HepG2 (cell line): Measurements from ENCODE around the gene PPP1R7. TPM values are rescaled to one million over a fixed set of nuclear protein-coding genes. Genes with fewer than 3 reads are reported as not detected.

ENCODE experiments used
- BHLHE40 ChIP-seq: IDR thresholded peaks from 2 replicates; pipeline ENCODE4 v1.6.1; 2011; ENCODE audit warnings: low read length, improper control_type of control experiment
- CTCF ChIP-seq: sonication (generic); formaldehyde crosslinking; IDR thresholded peaks from 2 replicates; pipeline ENCODE4 v1.5.0; 2020; ENCODE audit warnings: mild to moderate bottlenecking, missing genetic modification reagents, moderate library complexity
- FLYWCH1 ChIP-seq: sonication (generic); formaldehyde crosslinking; IDR thresholded peaks from 2 replicates; pipeline ENCODE4 v1.8.1; 2023; ENCODE audit warnings: mild to moderate bottlenecking, missing genetic modification reagents
- FOXM1 ChIP-seq: sonication (generic); formaldehyde crosslinking; IDR thresholded peaks from 2 replicates; pipeline ENCODE4 v1.5.0; 2020; ENCODE audit warnings: missing genetic modification reagents
- HHEX ChIP-seq: IDR thresholded peaks from 2 replicates; pipeline ENCODE4 v1.6.1; 2016; ENCODE audit warnings: control low read depth
- HMGA1 ChIP-seq: sonication (generic); formaldehyde crosslinking; conservative IDR thresholded peaks from 2 replicates; pipeline ENCODE4 v1.4.0; 2020; ENCODE audit warnings: missing genetic modification reagents
- KAT7 ChIP-seq: IDR thresholded peaks from 2 replicates; pipeline ENCODE4 v1.6.1; 2018; ENCODE audit warnings: borderline replicate concordance, missing compliant biosample characterization
- MIER2 ChIP-seq: IDR thresholded peaks from 2 replicates; pipeline ENCODE4 v1.6.1; 2016; ENCODE audit warnings: missing biosample characterization, missing genetic modification reagents
- MXD4 ChIP-seq: IDR thresholded peaks from 2 replicates; pipeline ENCODE4 v1.6.1; 2016; ENCODE audit warnings: mild to moderate bottlenecking, missing biosample characterization, missing genetic modification reagents
- RBFOX2 ChIP-seq: fragments of 200-400 bp; formaldehyde crosslinking; IDR thresholded peaks from 2 replicates; pipeline ENCODE4 v1.6.1; 2017; ENCODE audit warnings: low read depth, mild to moderate bottlenecking, low read length
- SIN3A ChIP-seq: IDR thresholded peaks from 2 replicates; pipeline ENCODE4 v1.6.1; 2011; ENCODE audit warnings: low read depth, mild to moderate bottlenecking, control low read depth, low read length, borderline replicate concordance
- ZNF230 ChIP-seq: sonication (generic); formaldehyde crosslinking; IDR thresholded peaks from 2 replicates; pipeline ENCODE4 v1.4.0; 2020; ENCODE audit warnings: mild to moderate bottlenecking, missing genetic modification reagents
- ZNF318 ChIP-seq: sonication (generic); formaldehyde crosslinking; IDR thresholded peaks from 2 replicates; pipeline ENCODE4 v1.4.0; 2020; ENCODE audit warnings: mild to moderate bottlenecking, missing genetic modification reagents
- ZNF558 ChIP-seq: sonication (generic); formaldehyde crosslinking; IDR thresholded peaks from 2 replicates; pipeline ENCODE4 v1.9.0; 2022; ENCODE audit warnings: mild to moderate bottlenecking, missing genetic modification reagents, borderline replicate concordance
- ZNF709 ChIP-seq: sonication (generic); formaldehyde crosslinking; IDR thresholded peaks from 2 replicates; pipeline ENCODE4 v1.5.0; 2020; ENCODE audit warnings: mild to moderate bottlenecking, missing genetic modification reagents
- ZNF782 ChIP-seq: sonication (generic); formaldehyde crosslinking; IDR thresholded peaks from 2 replicates; pipeline ENCODE4 v1.4.0; 2020; ENCODE audit warnings: missing genetic modification reagents, mild to moderate bottlenecking, borderline replicate concordance
- ZNF879 ChIP-seq: sonication (generic); formaldehyde crosslinking; IDR thresholded peaks from 2 replicates; pipeline ENCODE4 v1.8.1; 2023; ENCODE audit warnings: missing genetic modification reagents
- polyA plus RNA-seq, 8 experiments: library from polyadenylated mRNA; depleted of rRNA in 3 of 8; stranded (reverse) in 7 of 8; unstranded in 1 of 8; fragments of >200 nt; fragmentation: Illumina TruSeq in 4 of 8; extraction: Trizol in 4 of 8; gene quantifications; 2 replicates each; pipeline versions ENCODE4 v1.2.1 to v1.2.3, GENCODE V29; 2011 to 2016; ENCODE audit warnings: low read depth in 4 of 8, missing spikeins in 1 of 8, mixed read lengths in 1 of 8; ENCODE audit not compliant: insufficient read depth in 1 of 8
- total RNA-seq, 5 experiments: library from RNA; depleted of rRNA; stranded (reverse); fragments of >200 nt; fragmentation: Illumina TruSeq; extraction: Trizol; gene quantifications; 2 replicates each; pipeline ENCODE4 v1.2.3, GENCODE V29; 2016; ENCODE audit warnings: low read depth in 1 of 5

The PPP1R7 gene
- total and polyA plus RNA-seq, 2 of the 13 experiments (the other 11 are each of a cell fraction or from before 2014, with no cell fraction given), result 33.3 to 67.9 TPM

GRCh38 chr2:241217320-241218031 lies 67.2 kb downstream of the PPP1R7 start (continued):
- peak; percentile 56 for TF ChIP-seq CTCF (CRISPR knock-in tag)
- peak; percentile 88 for TF ChIP-seq ZNF782 (CRISPR knock-in tag)
- TF ChIP-seq ZNF709, result no peak; the same call in 1 of the 2 replicates
- TF ChIP-seq MIER2 (CRISPR knock-in tag), result peak; percentile 58
- TF ChIP-seq ZNF879, result no peak
- TF ChIP-seq SIN3A, result peak; percentile 24; the same call in 1 of the 2 replicates
- TF ChIP-seq HHEX (CRISPR knock-in tag), result no peak
- TF ChIP-seq ZNF318 (CRISPR knock-in tag), result no peak; the same call in 1 of the 2 replicates
- TF ChIP-seq BHLHE40, result no peak
- peak; percentile 94 for TF ChIP-seq MXD4
- TF ChIP-seq RBFOX2, result peak; percentile 86
- no peak for TF ChIP-seq FLYWCH1 (CRISPR knock-in tag)
- TF ChIP-seq ZNF558 (CRISPR knock-in tag), result peak; percentile 56; the same call in 1 of the 2 replicates
- 0 out of 2 replicates have a peak, but pooled peaks have one; percentile 48 for TF ChIP-seq KAT7
- no peak for TF ChIP-seq FOXM1 (CRISPR knock-in tag)
- TF ChIP-seq ZNF230 (CRISPR knock-in tag), result 0 out of 2 replicates have a peak, but pooled peaks have one; percentile 51
- no peak for TF ChIP-seq HMGA1
